ENCODE results near the gene ZNF254.
"Not testable (repeated sequence)": the region's sequence is repeated elsewhere in the genome, so short reads cannot be mapped to it uniquely, and the experiment has no call there.

ZNF254 gene

DNA sequence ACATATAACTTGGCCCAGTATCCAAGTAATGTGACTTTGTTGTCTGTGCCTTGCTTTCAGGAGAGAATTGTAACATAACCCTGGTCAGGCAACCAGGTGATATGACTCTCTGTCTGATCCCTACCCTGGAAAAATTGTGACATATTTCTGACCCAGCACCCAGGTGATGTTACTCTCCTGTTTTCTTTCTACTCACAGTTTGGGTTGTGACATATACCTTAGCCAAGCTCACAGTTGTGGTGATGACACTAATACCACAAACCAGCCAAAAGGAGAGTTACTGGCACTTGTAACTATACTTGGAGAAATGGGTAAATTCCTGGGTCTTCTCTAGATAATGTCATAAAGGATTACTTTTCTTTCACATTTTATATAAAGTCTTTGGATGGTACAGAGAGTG, 14.3 kb upstream of the ZNF254 start:
- DNase-seq (ENCODE audit: low read depth) = no peak

DNA sequence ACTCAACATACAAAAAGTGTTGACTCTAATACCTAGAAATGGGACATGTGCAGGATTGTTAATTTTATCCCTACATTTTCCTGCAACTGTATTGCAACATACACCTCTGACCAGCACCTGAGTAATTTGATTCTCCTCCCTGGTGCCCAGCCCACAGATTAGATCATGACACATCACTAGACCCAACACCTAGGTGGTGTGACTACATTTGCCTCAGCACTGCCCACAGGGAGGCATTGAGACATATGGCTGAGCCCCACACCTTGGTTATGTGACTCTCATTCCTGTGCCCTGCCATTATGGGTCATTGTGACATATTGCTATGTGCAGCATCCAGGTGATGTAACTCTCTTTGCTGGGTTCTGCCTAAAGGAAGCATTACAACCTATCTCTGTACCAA, 13.2 kb upstream of the ZNF254 start:
- DNase-seq (ENCODE audit: low read depth) = no peak

DNA sequence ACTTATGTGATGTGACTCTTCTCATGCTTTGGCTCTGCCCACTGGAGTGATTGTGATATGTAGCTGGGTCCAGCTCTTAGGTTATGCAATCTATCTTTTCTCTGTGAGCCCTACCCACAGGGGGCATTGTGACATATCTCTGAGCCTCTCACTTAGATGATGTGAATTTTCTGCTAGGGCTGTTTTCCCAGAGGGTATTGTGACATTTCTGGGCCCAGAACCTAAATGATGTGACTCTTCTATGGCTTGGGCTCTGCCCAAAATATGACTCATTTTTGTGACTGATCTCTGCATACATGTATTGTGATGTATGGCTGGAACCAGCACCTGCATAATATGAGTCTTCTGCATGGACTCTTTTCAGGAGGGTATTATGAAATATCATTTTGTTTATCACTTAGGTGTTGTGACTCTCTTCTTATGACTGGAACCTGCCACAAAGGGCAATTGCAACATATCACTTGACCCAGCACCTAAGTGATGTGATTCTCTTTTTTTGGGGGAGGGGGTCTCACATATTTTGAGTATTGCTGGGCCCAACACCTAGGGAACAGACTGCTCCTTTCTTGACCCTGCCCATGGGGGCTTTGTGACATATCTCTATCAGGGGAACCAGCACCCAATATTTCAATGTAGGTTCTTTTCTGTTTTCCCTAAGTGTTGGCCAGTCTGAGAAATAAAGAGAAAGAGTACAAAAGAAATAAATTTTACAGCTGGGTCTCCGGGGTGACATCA, 12.1 kb upstream of the ZNF254 start:
- no peak for DNase-seq (ENCODE audit: low read depth)

DNA sequence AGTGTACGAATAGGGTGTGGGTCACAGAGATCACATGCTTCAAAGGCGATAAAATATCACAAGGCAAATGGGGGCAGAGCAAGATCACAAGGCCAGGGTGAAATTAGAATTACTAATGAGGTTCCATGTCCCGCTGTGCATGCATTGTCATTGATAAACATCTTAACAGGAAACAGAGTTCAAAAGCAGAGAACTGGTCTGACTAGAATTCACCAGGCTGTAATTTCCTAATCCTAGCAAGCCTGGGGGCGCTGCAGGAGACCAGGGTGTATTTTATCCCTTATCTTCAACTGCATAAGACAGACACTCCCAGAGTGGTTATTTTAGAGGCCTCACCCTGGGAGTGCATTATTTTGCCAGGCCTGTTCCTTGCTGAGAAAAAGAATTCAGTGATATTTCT, 11.5 kb upstream of the ZNF254 start:
- DNase-seq (ENCODE audit: low read depth) = not testable (repeated sequence)

GRCh38 chr19:24078680-24079079, 8.3 kb upstream of the ZNF254 start:
- no peak for DNase-seq (ENCODE audit: low read depth)

DNA sequence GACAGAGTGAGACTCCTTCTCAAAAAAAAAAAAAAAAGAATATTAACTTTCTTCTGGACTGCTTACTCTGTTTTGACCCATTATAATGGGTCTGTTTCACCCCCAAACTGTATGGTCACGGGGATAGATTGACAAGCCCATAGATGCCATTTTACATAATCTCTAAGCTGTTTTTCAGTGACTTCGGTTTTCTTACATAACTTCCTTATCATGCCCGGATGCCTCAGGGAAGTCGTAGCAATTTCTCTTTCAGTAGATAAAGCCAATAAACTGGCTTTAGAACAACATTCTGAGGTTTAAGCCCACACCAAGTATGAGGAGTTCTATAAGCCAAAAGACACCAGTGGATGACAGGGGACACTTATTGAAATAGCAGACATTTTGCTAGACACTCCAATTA, 5.9 kb upstream of the ZNF254 start:
- DNase-seq (ENCODE audit: low read depth) = no peak

- no peak for DNase-seq (ENCODE audit: low read depth)
Measured at GRCh38 chr19:24098359-24098758, 11.4 kb downstream of the ZNF254 start.

GRCh38 chr19:24099829-24100228, 12.8 kb downstream of the ZNF254 start:
- no peak for DNase-seq (ENCODE audit: low read depth)

- not testable (repeated sequence) for DNase-seq (ENCODE audit: low read depth)
Measured at GRCh38 chr19:24100597-24100996, 13.6 kb downstream of the ZNF254 start.

GRCh38 chr19:24101459-24102115, 14.6 kb downstream of the ZNF254 start:
- no peak for DNase-seq (ENCODE audit: low read depth)

- no peak for DNase-seq (ENCODE audit: low read depth)
Measured at GRCh38 chr19:24127601-24128000, 40.6 kb downstream of the ZNF254 start.

- no peak for DNase-seq (ENCODE audit: low read depth)
Measured at GRCh38 chr19:24140099-24140498, 53.1 kb downstream of the ZNF254 start.

DNA sequence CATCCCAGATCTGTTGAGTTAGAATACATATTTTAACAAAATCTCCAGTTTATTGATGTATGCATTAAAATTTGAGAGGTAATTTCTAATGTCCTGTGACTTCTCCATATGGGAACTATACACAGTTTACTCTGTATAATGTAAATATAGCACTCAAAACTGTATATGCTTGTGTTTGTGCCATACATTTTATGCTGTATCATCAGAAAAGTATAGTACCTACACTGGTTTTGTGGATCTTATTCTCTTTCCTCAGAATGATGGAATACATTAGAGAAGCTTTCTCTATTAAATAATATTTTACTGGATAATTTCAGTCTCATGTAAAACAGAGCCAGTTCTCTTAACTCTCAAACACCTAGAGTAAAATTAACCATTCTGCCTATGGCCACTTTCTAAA, 53.6 kb downstream of the ZNF254 start:
- DNase-seq (ENCODE audit: low read depth) = no peak

DNA sequence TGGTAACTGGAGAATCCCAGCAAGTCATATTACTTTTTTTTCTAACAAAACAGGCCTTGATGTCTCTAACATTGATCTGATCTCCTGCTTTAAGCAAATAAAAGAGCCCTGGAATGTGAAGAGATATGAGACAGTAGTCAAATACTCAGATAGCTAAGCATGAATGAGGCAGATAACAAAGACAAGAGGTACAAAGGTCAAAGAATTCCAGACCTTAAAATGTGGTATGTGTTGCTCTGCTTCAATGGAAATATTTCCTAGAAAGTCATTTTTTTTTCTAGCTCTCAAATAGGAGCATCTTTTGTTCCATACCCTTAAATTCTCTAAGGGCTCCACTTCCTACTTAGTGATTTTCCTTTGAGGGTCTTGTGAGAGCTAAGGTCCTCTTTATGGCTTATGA, 54.6 kb downstream of the ZNF254 start:
- no peak for DNase-seq (ENCODE audit: low read depth)

- no peak for DNase-seq (ENCODE audit: low read depth)
Measured at GRCh38 chr19:24142771-24143170, 55.8 kb downstream of the ZNF254 start.

GRCh38 chr19:24159707-24160106, 72.7 kb downstream of the ZNF254 start:
- no peak for DNase-seq (ENCODE audit: low read depth)

DNA sequence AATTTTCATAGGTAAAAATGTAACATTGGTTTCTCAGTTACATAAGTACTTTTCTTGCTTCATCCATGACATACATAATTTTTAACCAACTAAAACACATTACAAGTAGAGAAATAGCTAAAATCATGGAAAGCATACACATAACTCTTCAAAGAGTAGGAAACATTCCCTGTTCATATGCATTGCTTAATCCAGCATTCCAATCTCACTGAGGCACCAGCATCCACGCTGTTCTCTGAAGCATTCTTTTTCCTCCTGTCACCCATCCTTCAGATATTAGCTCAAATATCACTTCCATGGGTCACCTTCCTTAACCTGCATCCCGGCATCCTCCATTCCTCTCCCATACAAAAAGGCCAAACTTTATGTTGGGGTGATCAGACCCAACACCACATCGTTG, 79.1 kb downstream of the ZNF254 start:
- DNase-seq (ENCODE audit: low read depth) = no peak

GRCh38 chr19:24173882-24174281, 86.9 kb downstream of the ZNF254 start:
- no peak for DNase-seq (ENCODE audit: low read depth)

DNA sequence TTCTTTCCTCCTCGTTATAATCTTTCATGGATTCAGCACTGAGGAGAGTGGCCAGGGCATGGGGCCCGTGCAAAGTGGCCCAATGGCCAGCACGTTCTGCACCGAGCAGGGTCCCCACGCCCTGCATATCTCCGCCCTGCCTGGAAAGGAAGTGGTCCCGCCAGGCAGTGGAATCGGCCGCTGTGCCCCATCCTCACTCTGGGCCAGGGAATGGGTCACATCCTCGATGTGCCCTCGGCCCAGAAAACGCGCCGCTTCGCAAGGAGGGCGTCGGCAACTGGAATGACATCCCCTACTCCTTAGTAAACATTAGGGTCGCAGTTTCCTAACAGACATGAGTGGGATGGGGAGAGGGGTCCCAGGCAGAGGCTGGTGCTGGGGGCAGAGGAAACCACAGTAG, 90.7 kb downstream of the ZNF254 start:
- no peak for DNase-seq (ENCODE audit: low read depth)

DNA sequence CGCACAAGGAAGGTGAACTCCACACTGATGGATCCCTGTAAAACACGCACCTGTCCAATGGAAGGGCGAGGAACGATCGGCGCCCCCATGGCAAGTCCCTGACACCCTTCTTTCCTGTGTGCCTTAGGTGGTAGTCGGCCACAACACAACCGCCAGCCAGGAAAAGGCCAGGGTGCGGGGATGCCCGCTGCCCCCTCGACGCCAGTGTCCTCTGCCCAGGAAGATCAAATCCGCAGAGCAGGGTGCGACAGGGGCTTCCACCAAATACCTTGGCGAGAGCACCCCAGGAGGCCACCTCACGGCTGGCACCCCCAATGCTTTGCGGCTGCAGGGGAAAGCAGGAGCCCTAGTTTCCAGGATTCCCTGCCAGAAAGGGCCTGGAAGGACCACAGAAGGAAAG, 91.2 kb downstream of the ZNF254 start:
- no peak for DNase-seq (ENCODE audit: low read depth)

Data from CMK (cell line).